HFF-Myc (cell line): Measurements from ENCODE around the gene AOC2.

ENCODE experiments used
- DNase-seq: peaks from one replicate; pipeline ENCODE4 v3.0.0-alpha.2; 2011; ENCODE audit warnings: low read depth; ENCODE audit errors: extremely low read depth
- H3K4me3 ChIP-seq: replicated peaks from 2 replicates; pipeline ENCODE4 v1.5.1; 2011; ENCODE audit warnings: low read depth, mild to moderate bottlenecking, control low read depth, low read length
- TF ChIP-seq, protein P1 (sequence below): IDR thresholded peaks from 2 replicates; pipeline ENCODE4 v1.5.1; 2012; ENCODE audit warnings: mild to moderate bottlenecking, low read depth, low read length, control low read depth; ENCODE audit errors: missing control alignments

Gene AOC2

GRCh38 chr17:42845556-42845917 is 1.2 kb downstream of the AOC2 start:
- TF ChIP-seq, protein P1, sequence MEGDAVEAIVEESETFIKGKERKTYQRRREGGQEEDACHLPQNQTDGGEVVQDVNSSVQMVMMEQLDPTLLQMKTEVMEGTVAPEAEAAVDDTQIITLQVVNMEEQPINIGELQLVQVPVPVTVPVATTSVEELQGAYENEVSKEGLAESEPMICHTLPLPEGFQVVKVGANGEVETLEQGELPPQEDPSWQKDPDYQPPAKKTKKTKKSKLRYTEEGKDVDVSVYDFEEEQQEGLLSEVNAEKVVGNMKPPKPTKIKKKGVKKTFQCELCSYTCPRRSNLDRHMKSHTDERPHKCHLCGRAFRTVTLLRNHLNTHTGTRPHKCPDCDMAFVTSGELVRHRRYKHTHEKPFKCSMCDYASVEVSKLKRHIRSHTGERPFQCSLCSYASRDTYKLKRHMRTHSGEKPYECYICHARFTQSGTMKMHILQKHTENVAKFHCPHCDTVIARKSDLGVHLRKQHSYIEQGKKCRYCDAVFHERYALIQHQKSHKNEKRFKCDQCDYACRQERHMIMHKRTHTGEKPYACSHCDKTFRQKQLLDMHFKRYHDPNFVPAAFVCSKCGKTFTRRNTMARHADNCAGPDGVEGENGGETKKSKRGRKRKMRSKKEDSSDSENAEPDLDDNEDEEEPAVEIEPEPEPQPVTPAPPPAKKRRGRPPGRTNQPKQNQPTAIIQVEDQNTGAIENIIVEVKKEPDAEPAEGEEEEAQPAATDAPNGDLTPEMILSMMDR, result no peak
- no peak for DNase-seq

DNA sequence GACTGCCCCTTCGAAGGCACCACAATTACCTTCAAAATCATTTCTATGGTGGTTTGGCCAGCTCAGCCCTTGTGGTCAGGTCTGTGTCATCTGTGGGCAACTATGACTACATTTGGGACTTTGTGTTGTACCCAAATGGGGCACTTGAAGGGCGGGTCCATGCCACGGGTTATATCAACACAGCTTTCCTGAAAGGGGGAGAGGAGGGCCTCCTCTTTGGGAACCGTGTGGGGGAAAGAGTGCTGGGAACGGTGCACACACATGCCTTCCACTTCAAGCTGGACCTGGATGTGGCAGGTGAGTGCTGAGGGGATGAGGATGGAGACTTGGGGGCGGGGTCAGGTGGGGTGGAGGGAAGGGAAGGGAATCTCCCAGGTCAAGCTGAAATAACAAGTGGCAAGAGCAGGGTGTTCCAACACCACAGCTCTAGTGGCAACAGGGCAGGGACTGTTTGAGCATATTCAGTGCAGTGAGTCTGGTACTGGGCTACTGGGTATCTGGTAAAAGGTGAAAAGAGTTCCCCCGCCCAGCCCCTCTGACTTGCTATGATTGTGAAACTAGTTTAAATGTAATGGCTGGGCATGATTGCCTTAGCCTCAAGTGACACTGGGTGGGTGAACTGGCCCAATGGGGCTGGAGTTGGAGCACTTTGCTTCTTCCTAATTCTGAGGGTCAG is 1.7 kb downstream of the AOC2 start:
- TF ChIP-seq, protein P1, result no peak
- H3K4me3 ChIP-seq, result no peak overlapping the region
- no peak for DNase-seq

More at GRCh38 chr17:42845556-42845917, 1.2 kb downstream of the AOC2 start:
- H3K4me3 ChIP-seq, result no peak overlapping the region

GRCh38 chr17:42846594-42847280 is 2.4 kb downstream of the AOC2 start:
- DNase-seq, result no peak
- H3K4me3 ChIP-seq, result no peak overlapping the region
- TF ChIP-seq, protein P1, result no peak

GRCh38 chr17:42848093-42848492 is 3.7 kb downstream of the AOC2 start:
- no peak for DNase-seq
- H3K4me3 ChIP-seq, result no peak overlapping the region
- TF ChIP-seq, protein P1, result no peak

DNA sequence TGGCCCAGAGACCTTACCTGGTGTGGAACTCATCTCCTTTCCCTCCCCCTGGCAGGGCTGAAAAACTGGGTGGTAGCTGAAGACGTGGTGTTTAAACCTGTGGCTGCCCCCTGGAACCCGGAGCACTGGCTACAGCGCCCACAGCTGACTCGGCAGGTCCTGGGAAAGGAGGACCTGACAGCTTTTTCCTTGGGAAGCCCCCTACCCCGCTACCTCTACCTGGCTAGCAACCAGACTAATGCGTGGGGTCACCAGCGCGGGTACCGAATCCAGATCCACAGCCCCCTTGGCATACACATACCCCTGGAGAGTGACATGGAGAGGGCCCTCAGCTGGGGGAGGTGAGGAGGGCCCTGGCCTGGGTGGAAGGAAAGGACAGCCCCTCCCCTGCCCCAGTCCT is 4.7 kb downstream of the AOC2 start:
- DNase-seq, result no peak
- no peak overlapping the region for H3K4me3 ChIP-seq
- TF ChIP-seq, protein P1, result no peak

- no peak for DNase-seq
- H3K4me3 ChIP-seq, result no peak overlapping the region
Observed at GRCh38 chr17:42849451-42850181, 5.2 kb downstream of the AOC2 start.

More at GRCh38 chr17:42849451-42850181, 5.2 kb downstream of the AOC2 start:
- TF ChIP-seq, protein P1, result no peak
